T-helper 22 cell (primary cell): ENCODE measurements around the gene ZNF346.

Experiments
- DNase-seq: peaks from one replicate; pipeline ENCODE4 v3.0.0-alpha.2; 2020; ENCODE audit warnings: low read depth

Gene ZNF346

DNA sequence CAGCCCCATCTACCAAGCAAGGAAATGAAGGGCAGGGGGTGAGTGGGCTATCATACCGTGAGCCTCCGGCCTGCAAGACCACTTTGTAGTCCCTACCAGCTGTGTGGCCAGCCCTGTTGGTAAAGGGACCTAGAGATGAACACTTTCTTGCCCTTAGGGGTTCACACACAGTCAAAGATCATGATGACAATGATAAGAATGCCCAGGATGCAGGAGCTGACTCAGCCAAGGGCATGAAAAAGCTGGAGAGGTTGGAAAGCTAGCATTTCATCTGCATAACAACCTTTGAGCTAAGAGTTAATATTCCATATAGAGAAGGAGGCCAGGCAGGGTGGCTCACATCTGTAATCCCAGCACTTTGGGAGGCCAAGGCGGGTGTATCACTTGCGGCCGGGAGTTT is 45.0 kb downstream of the ZNF346 start:
- DNase-seq = no peak

- DNase-seq = no peak
These were observed 48.2 kb downstream of the ZNF346 start for GRCh38 chr5:177070536-177071191.

DNA sequence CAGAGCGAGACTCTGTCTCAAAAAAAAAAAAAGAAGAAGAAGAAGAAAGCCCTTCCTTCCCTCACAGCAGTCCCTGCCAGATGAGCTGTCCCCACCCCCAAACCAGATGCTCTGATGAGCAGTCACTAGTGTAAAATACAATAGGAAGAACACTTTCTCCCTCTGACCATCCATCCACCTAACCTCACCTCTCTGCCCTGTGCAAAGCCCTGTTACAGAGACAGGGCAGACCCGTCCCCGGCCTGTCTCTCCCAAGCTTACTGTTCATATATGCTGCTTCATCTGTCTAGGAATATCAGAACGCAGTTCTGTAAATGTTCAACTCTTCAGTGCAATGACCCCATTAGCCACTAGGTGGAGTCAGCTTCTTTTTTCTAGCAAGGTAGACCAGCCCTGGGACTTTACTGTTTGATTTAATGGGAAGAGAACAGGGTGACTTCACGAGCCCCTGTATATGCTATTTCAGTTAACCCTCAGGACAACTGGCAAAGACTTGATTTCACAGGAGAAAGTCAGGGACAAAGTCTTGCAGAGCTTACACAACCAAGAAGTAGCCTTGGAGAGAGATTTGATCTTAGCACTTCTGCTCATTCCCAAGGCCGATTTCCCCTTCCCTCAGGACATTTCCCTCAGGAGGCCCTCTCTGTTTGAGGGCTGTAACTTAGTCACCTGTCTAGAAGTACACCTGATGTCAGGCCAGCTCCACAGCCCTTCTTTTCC is 49.3 kb downstream of the ZNF346 start:
- no peak for DNase-seq

- no peak for DNase-seq
These were observed 54.8 kb downstream of the ZNF346 start for GRCh38 chr5:177077335-177077734.

GRCh38 chr5:177079606-177080005 is 57.1 kb downstream of the ZNF346 start:
- DNase-seq = no peak

DNA sequence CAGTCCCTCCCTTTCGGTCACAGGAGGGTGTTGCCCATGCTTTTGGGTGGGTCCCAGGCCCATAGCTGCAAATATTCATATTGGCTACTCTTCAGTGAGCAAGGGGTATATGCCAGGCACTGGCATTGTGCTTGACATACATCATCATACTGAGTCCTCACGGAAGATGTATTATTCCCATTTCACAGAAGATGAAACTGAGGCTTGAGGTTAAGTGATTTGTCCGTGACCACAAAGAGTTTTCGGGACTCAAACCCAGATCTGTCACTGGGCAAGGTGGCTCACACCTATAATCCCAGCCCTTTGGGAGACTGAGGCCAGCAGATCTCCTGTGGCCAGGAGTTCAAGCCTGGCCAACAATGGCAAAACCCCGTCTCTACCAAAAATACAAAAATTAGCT is 57.8 kb downstream of the ZNF346 start:
- no peak for DNase-seq

DNA sequence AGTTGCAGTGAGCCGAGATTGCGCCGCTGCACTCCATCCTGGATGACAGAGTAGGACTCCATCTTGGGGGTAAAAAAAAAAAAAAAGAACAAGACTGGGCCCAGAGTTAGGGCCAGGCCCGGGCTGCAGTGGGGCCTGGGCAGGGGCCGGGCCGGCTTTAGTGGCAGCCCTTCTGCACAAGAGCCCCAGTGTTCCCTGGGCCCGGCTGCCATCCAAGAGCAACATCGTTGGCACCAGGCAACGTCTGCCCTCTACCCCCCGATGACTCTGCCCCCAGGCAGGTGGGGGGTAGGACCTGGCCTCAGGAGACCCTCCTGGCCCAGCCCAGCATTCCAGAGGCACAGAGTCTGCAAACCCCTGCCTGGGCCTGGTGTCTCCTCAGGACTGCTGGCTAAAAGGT is 59.4 kb downstream of the ZNF346 start:
- DNase-seq = no peak

GRCh38 chr5:177083357-177083756 is 60.9 kb downstream of the ZNF346 start:
- no peak for DNase-seq

DNA sequence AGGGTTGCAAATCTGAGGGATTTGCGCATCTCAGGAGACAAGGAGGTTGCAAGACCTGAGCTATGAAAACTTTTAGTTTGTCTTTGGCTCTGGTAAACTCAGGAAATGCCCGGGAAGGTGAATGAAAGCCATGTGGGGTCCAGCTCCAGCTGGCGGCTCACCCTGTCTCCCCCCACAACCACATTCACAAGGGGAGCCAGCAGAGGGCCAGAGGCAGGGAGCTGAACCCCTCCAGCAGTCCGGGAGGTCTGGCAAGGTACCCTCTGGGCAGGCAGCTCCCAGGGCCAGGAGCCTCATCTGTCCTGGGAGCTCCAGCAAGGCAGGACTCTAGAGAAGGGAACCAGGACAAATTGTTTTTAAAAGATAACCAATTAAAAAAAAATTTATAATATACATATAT is 61.7 kb downstream of the ZNF346 start:
- DNase-seq = no peak

- DNase-seq = no peak
These were observed 63.6 kb downstream of the ZNF346 start for GRCh38 chr5:177085985-177086653.

DNA sequence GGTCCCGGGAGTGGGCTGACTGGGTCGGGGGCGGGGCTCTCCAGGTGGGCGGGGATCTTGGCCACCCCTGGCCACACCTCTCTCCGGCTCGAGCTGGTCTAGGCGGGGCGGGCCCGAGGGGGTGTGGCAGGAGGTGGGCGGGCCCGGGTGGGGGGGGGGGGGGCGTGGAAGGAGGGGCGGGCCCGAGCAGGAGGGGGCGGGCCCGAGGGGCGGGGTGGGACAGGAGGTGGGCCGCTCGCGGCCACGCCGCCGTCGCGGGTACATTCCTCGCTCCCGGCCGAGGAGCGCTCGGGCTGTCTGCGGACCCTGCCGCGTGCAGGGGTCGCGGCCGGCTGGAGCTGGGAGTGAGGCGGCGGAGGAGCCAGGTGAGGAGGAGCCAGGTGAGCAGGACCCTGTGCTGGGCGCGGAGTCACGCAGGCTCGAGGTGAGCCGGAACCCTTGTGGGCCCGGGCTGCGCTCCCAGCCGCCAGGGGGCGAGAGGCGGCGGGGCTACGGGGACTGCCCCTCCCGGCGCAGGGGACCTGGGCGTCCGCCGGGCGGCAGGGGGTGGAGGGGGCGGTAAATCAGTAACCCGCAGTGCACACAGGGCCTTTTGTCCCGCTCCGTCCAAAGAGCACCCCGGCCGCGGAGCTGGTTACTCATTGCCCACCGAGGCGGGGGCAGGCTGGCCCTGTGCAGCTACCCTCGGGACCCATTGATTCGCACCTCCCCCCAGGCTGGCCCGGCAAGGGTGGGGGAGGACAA is 64.3 kb downstream of the ZNF346 start, which contains the start of gene FGFR4:
Gene FGFR4 (plus strand): TSS at position 262 of the 744 bp plus-strand sequence. CDS start 2,688 bp downstream, outside the sequence.
- DNase-seq = peak; percentile 59

GRCh38 chr5:177087398-177088005 is 65.0 kb downstream of the ZNF346 start:
- DNase-seq = no peak

DNA sequence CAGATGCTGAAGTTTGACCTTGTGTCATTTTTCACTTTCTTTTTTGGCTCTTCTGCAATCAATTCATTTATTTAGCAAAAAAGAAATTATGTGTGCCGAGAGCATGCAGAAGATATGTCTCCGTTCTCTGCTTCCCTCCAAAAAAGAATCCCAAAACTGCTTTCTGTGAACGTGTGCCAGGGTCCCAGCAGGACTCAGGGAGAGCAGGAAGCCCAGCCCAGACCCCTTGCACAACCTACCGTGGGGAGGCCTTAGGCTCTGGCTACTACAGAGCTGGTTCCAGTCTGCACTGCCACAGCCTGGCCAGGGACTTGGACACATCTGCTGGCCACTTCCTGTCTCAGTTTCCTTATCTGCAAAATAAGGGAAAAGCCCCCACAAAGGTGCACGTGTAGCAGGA is 66.6 kb downstream of the ZNF346 start:
- no peak for DNase-seq

- no peak for DNase-seq
These were observed 67.5 kb downstream of the ZNF346 start for GRCh38 chr5:177089825-177090641.

GRCh38 chr5:177090813-177091212 is 68.3 kb downstream of the ZNF346 start:
- DNase-seq = no peak

- no peak for DNase-seq
These were observed 68.7 kb downstream of the ZNF346 start for GRCh38 chr5:177091232-177091631.

DNA sequence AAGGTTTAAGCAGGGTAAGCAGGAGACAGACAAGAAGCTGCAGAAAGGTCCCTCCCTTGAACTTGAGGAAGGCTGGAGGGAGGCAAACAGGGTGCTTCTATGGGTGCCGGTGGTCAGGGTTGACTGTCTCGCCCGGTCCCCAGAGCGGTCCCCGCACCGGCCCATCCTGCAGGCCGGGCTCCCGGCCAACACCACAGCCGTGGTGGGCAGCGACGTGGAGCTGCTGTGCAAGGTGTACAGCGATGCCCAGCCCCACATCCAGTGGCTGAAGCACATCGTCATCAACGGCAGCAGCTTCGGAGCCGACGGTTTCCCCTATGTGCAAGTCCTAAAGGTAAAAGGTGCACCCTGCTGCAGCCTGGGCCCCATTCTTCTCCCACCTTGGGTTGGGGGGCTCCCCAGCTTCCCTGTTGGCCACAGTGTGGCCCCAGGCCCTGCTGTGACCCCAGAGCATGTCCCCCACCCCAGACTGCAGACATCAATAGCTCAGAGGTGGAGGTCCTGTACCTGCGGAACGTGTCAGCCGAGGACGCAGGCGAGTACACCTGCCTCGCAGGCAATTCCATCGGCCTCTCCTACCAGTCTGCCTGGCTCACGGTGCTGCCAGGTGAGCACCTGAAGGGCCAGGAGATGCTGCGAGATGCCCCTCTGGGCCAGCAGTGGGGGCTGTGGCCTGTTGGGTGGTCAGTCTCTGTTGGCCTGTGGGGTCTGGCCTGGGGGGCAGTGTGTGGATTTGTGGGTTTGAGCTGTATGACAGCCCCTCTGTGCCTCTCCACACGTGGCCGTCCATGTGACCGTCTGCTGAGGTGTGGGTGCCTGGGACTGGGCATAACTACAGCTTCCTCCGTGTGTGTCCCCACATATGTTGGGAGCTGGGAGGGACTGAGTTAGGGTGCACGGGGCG is 69.9 kb downstream of the ZNF346 start:
- no peak for DNase-seq

- DNase-seq = no peak
These were observed 70.7 kb downstream of the ZNF346 start for GRCh38 chr5:177093082-177093712.

DNA sequence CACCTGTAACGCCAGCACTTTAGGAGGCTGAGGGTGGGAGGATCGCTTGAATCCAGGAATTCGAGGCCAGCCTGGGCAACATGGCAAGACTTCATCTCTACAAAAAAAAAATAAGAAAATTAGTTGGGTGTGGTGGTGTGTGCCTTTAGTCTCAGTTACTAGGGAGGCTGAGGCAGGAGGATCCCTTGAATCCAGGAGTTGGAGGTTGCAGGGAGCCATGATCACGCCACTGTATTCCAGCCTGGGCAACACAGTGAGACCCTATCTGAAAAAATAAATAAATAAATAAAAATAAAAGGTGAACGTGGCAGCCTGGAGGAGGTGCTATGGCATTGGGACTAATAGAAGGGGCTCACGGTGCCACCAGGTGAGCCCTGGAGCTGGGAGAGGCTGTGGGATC is 71.3 kb downstream of the ZNF346 start:
- DNase-seq = no peak
